GM23338 (cell line): ENCODE data around the gene SH3D19. TPM values are rescaled to one million over a fixed set of nuclear protein-coding genes. Genes with fewer than 3 reads are reported as not detected.

ENCODE experiments used
- ATAC-seq: fragments of 200-7000 bp; cut with Tn5 transposase; 3 replicates; pipeline ENCODE4 v1.9.1; 2020
- DNase-seq: peaks from one replicate; pipeline ENCODE4 v3.0.0-alpha.2; 2015; ENCODE audit warnings: low spot score
- H2AFZ ChIP-seq: fragments of 200-600 bp; sonication (generic); 2 replicates; pipeline ENCODE4 v1.8.0; 2016; ENCODE audit warnings: antibody characterized with exemption, mild to moderate bottlenecking, moderate library complexity
- H3F3A ChIP-seq: fragments of 200-600 bp; sonication (generic); replicated peaks from 2 replicates; pipeline ENCODE4 v1.8.0; 2017; ENCODE audit warnings: antibody characterized with exemption, mixed run types, low read depth
- H3K27ac ChIP-seq: fragments of 200-600 bp; sonication (generic); 2 replicates; pipeline ENCODE4 v1.6.1; 2016; ENCODE audit warnings: low read depth
- H3K27me3 ChIP-seq: fragments of 200-600 bp; sonication (generic); 2 replicates; pipeline ENCODE4 v1.8.0; 2016; ENCODE audit warnings: mild to moderate bottlenecking, mixed run types, moderate library complexity; ENCODE audit not compliant: insufficient read depth
- H3K36me3 ChIP-seq: fragments of 200-600 bp; sonication (generic); 2 replicates; pipeline ENCODE4 v1.8.0; 2016; ENCODE audit warnings: mild to moderate bottlenecking; ENCODE audit not compliant: insufficient read depth
- H3K4me1 ChIP-seq: fragments of 200-600 bp; sonication (generic); 2 replicates; pipeline ENCODE4 v1.8.0; 2016; ENCODE audit warnings: mild to moderate bottlenecking, moderate library complexity; ENCODE audit not compliant: insufficient read depth
- H3K4me2 ChIP-seq: fragments of 200-600 bp; sonication (generic); 2 replicates; pipeline ENCODE4 v1.7.1; 2017; ENCODE audit warnings: mixed run types
- H3K4me3 ChIP-seq: fragments of 200-600 bp; sonication (generic); 2 replicates; pipeline ENCODE4 v1.6.1; 2016; ENCODE audit warnings: mixed run types
- H3K79me2 ChIP-seq: fragments of 200-600 bp; sonication (generic); replicated peaks from 2 replicates; pipeline ENCODE4 v1.8.0; 2017; ENCODE audit warnings: mild to moderate bottlenecking; ENCODE audit not compliant: insufficient read depth
- H3K9me2 ChIP-seq: fragments of 200-600 bp; sonication (generic); 2 replicates; pipeline ENCODE4 v1.8.0; 2017; ENCODE audit not compliant: insufficient read depth
- H4K20me1 ChIP-seq: fragments of 200-600 bp; sonication (generic); replicated peaks from 2 replicates; pipeline ENCODE4 v1.8.0; 2017; ENCODE audit warnings: mild to moderate bottlenecking; ENCODE audit not compliant: insufficient read depth
- H3K27ac Mint-ChIP-seq: 2 replicates; pipeline ENCODE4 v1.8.0; 2020; ENCODE audit warnings: inconsistent platforms, mild to moderate bottlenecking, moderate library complexity, mixed read lengths
- H3K27me3 Mint-ChIP-seq: 3 replicates; pipeline ENCODE4 v1.8.0; 2022; ENCODE audit warnings: low read depth, mild to moderate bottlenecking, moderate library complexity, mixed read lengths, inconsistent platforms; ENCODE audit not compliant: insufficient read depth, poor library complexity
- H3K36me3 Mint-ChIP-seq: 3 replicates; pipeline ENCODE4 v1.8.0; 2021; ENCODE audit warnings: low read depth, mild to moderate bottlenecking, inconsistent platforms, moderate library complexity, mixed read lengths
- H3K4me1 Mint-ChIP-seq: 3 replicates; pipeline ENCODE4 v1.8.0; 2020; ENCODE audit warnings: mild to moderate bottlenecking, inconsistent platforms, mixed read lengths
- H3K4me3 Mint-ChIP-seq: 3 replicates; pipeline ENCODE4 v1.8.0; 2021; ENCODE audit warnings: moderate library complexity, mild to moderate bottlenecking, inconsistent platforms, mixed read lengths
- H3K9me3 Mint-ChIP-seq: 3 replicates; pipeline ENCODE4 v1.8.0; 2020; ENCODE audit warnings: moderate library complexity, mild to moderate bottlenecking, inconsistent platforms, mixed read lengths
- CREB1 ChIP-seq: fragments of 250-450 bp; sonication (Bioruptor Pico); IDR thresholded peaks from 2 replicates; pipeline ENCODE4 v1.5.0; 2020; ENCODE audit warnings: low read depth, mild to moderate bottlenecking, moderate library complexity
- CTCF ChIP-seq, 2 experiments: fragments of 200-600 bp in 1 of 2; sonication (generic) in 1 of 2; conservative IDR thresholded peaks; 2 replicates each; pipeline versions ENCODE4 v1.5.1 to v1.6.1; 2016 to 2017; ENCODE audit warnings: antibody characterized with exemption in 2 of 2, low read depth in 2 of 2, mild to moderate bottlenecking in 2 of 2, moderate library complexity in 1 of 2
- ETS1 ChIP-seq: IDR thresholded peaks from 2 replicates; pipeline ENCODE4 v1.6.1; 2016; ENCODE audit warnings: antibody characterized with exemption
- EZH2 ChIP-seq: fragments of 200-600 bp; sonication (generic); IDR thresholded peaks from one replicate; pipeline ENCODE4 v1.8.0; 2017; ENCODE audit warnings: antibody characterized with exemption, mild to moderate bottlenecking, low read depth; ENCODE audit not compliant: unreplicated experiment
- EZH2phosphoT487 ChIP-seq: fragments of 200-600 bp; sonication (generic); IDR thresholded peaks from one replicate; pipeline ENCODE4 v1.8.1; 2018; ENCODE audit warnings: antibody characterized with exemption; ENCODE audit not compliant: unreplicated experiment
- JUNB ChIP-seq: IDR thresholded peaks from one replicate; pipeline ENCODE4 v1.6.1; 2016; ENCODE audit warnings: antibody characterized with exemption; ENCODE audit not compliant: unreplicated experiment
- NANOG ChIP-seq: IDR thresholded peaks from 2 replicates; pipeline ENCODE4 v1.6.1; 2016; ENCODE audit warnings: antibody characterized with exemption, borderline replicate concordance
- POLR2AphosphoS5 ChIP-seq: IDR thresholded peaks from 2 replicates; pipeline ENCODE4 v1.6.1; 2016; ENCODE audit warnings: antibody characterized with exemption, low read depth
- STAT1 ChIP-seq: IDR thresholded peaks from one replicate; pipeline ENCODE4 v1.6.1; 2016; ENCODE audit warnings: antibody characterized with exemption; ENCODE audit not compliant: unreplicated experiment
- ZNF114 ChIP-seq: fragments of 250-450 bp; sonication (Bioruptor Pico); IDR thresholded peaks from 2 replicates; pipeline ENCODE4 v1.5.0; 2020; ENCODE audit warnings: mild to moderate bottlenecking, moderate library complexity
- ZNF331 ChIP-seq: fragments of 250-450 bp; sonication (Bioruptor Pico); IDR thresholded peaks from 2 replicates; pipeline ENCODE4 v1.5.0; 2020; ENCODE audit warnings: low read depth, mild to moderate bottlenecking, moderate library complexity
- ZNF462 ChIP-seq: fragments of 250-450 bp; sonication (Bioruptor Pico); IDR thresholded peaks from 2 replicates; pipeline ENCODE4 v1.5.0; 2020; ENCODE audit warnings: mild to moderate bottlenecking, moderate library complexity
- polyA plus RNA-seq: library from polyadenylated mRNA; unstranded; fragments of >200 nt; fragmentation: Nextera tagmentation; extraction: Ambion mirVana; gene quantifications from 2 replicates; pipeline ENCODE4 v1.2.1, GENCODE V29; 2016
- total RNA-seq: library from RNA; depleted of rRNA; stranded (reverse); fragments of >200 nt; shearing (Covaris generic); gene quantifications from 2 replicates; pipeline ENCODE4 v1.2.3, GENCODE V29; 2014
- TF ChIP-seq, protein P1 (sequence below): IDR thresholded peaks from one replicate; pipeline ENCODE4 v1.6.1; 2018; ENCODE audit warnings: antibody characterized with exemption; ENCODE audit not compliant: unreplicated experiment

The SH3D19 gene
- total and polyA plus RNA-seq, 2 experiments from 2014 or later, result 25.3 to 57.4 TPM

GRCh38 chr4:151198748-151199147, 126.7 kb downstream of the SH3D19 start:
- Mint-ChIP-seq H3K27me3 (no peaks in the 10 kb centered on the region), H3K27ac (no peak overlapping the region)
- TF ChIP-seq, protein P1, sequence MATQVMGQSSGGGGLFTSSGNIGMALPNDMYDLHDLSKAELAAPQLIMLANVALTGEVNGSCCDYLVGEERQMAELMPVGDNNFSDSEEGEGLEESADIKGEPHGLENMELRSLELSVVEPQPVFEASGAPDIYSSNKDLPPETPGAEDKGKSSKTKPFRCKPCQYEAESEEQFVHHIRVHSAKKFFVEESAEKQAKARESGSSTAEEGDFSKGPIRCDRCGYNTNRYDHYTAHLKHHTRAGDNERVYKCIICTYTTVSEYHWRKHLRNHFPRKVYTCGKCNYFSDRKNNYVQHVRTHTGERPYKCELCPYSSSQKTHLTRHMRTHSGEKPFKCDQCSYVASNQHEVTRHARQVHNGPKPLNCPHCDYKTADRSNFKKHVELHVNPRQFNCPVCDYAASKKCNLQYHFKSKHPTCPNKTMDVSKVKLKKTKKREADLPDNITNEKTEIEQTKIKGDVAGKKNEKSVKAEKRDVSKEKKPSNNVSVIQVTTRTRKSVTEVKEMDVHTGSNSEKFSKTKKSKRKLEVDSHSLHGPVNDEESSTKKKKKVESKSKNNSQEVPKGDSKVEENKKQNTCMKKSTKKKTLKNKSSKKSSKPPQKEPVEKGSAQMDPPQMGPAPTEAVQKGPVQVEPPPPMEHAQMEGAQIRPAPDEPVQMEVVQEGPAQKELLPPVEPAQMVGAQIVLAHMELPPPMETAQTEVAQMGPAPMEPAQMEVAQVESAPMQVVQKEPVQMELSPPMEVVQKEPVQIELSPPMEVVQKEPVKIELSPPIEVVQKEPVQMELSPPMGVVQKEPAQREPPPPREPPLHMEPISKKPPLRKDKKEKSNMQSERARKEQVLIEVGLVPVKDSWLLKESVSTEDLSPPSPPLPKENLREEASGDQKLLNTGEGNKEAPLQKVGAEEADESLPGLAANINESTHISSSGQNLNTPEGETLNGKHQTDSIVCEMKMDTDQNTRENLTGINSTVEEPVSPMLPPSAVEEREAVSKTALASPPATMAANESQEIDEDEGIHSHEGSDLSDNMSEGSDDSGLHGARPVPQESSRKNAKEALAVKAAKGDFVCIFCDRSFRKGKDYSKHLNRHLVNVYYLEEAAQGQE, result no peak
- TF ChIP-seq ETS1, result no peak
- no peak for TF ChIP-seq POLR2AphosphoS5
- TF ChIP-seq EZH2, result no peak
- TF ChIP-seq CREB1 (CRISPR knock-in tag), result no peak
- TF ChIP-seq STAT1, result no peak
- TF ChIP-seq CTCF (conservative IDR thresholded peaks at IDR 0.05; ENCODE audit: low read depth in 2 of 2), result no peak
- no peak for TF ChIP-seq ZNF114
- TF ChIP-seq NANOG, result no peak
- TF ChIP-seq EZH2phosphoT487, result no peak
- TF ChIP-seq ZNF331 (CRISPR knock-in tag), result no peak
- TF ChIP-seq ZNF462 (CRISPR knock-in tag), result no peak
- TF ChIP-seq JUNB, result no peak

More at GRCh38 chr4:151198748-151199147, 126.7 kb downstream of the SH3D19 start:
- H4K20me1 ChIP-seq, result no peaks in the 10 kb centered on the region
- H3K27me3 ChIP-seq, result no peaks in the 10 kb centered on the region
- H3K4me1 ChIP-seq, result no peaks in the 10 kb centered on the region; the same call in 1 of the 2 replicates
- H3K27ac ChIP-seq, result no peak overlapping the region
- no peaks in the 10 kb centered on the region for H3K36me3 ChIP-seq
- no peak overlapping the region for H2AFZ ChIP-seq
- no peaks in the 10 kb centered on the region for H3K36me3 Mint-ChIP-seq
- peaks cover 9% of the 10 kb centered on the region; the same call in 2 of the 3 replicates for H3K4me1 Mint-ChIP-seq
- H3K4me3 Mint-ChIP-seq, result no peak overlapping the region
- H3K79me2 ChIP-seq, result peaks cover 13% of the 10 kb centered on the region
- no peaks in the 10 kb centered on the region for H3K9me3 Mint-ChIP-seq
- no peaks in the 10 kb centered on the region for H3F3A ChIP-seq
- DNase-seq (no peak), ATAC-seq (no peak)
- no peak overlapping the region for H3K4me3 ChIP-seq
- no peak overlapping the region for H3K4me2 ChIP-seq
- H3K9me2 ChIP-seq, result no peaks in the 10 kb centered on the region
